HG02642 (cell line): Measurements from ENCODE around the gene UBA52.
"Not testable (repeated sequence)": the region's sequence is repeated elsewhere in the genome, so short reads cannot be mapped to it uniquely, and the experiment has no call there.

Experiments
- ATAC-seq: cut with Tn5 transposase; IDR thresholded peaks from one replicate; pipeline ENCODE4 v1.9.1; 2021; ENCODE audit warnings: mild to moderate bottlenecking; ENCODE audit not compliant: unreplicated experiment, poor library complexity

The UBA52 gene

DNA sequence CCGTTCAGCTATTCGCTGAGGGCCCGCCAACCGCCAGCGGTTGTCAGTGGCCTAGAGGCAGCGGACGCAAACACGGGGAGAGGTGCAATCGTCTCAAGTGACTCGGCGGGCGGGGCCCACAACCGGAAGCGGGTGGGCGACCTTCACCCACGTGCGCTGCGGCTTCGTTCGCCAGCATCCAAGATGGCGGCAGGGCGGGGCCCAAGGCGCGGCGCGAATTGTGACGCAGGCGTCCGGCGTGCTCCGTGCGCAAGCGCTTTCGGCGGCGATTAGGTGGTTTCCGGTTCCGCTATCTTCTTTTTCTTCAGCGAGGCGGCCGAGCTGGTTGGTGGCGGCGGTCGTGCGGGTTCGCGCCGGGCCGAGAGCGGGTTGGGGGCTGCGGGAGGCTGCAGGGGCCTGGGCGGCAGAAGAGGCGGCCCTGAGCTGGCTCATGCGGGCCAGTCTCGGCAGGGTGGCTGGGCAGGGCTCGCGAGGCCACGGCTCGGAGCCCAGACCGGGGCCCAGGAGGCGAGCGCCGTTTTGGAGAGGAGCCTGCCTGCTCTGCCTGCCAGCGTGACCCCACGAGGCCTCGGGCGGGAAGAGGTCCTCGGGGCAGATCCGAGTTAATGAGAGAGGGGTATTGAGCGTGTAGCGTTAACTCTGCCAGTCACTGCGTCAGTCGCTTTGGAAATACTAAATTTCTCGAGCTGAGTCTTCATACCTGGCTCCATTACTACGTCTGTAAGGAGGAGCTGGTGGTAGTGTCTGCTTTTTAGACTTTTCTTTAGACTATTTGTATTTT is at the start of gene UBA52:
TSS of gene UBA52 (plus strand) at position 294 of the 781 bp plus-strand sequence. CDS start 1,444 bp downstream, outside the sequence.
- ATAC-seq = peak; percentile 92

DNA sequence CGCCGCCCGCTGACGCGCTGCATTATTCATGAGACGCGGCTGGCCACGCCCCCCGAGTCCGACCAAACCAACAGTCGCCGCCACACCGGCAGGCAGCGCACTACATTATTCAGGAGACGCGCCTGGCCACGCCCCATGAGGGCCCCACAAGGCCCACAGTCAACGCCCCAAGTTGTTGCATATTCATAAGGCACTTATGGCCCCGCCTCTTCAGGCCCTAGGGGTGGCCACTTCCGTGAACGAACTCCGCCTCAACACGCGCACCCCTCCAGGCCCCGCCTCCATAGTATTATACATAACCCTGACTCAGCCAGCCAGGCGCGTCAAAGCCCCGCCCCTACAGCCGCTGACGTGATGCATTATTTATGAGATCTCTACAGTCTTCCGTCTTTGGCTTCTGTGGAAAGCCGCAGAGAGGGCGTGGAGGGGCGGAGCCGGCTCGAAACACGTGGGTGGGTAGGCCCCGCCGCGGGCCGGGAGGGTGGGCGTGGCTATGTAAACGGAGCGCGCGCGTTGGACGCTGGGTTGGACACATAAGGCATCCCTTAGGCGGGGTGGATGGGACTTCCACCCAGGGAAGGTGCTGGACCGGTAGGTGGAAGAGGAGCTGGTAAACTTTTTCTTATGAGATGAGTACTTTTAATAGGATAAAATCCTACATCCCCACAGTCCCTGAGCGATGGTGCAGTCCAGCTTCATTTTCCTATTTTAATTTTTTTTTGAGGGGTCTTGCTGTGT is 49.4 kb upstream of the UBA52 start:
- peak; percentile 87 for ATAC-seq

DNA sequence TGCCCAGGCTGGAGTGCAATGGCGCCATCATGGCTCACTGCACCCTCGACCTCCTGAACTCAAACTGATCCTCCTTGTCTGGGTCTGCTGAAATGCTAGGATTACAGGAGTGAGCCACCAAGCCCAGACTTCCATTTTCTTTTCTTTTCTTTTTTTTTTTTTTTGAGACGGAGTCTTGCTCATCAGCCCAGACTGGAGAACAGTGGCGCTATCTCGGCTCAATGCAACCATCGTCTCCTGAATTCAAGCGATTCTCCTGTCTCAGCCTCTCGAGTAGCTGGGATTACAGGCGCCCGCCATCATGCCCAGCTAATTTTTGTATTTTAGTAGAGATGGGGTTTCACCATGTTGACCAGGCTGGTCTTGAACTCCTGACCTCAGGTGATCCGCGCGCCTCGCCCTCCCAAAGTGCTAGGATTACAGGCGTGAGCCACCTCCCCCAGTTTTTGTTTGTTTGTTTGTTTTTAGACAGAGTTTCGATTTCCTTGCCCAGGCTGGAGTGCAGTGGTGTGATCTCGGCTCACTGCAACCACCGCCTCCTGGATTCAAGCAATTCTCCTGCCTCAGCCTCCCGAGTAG is 48.7 kb upstream of the UBA52 start:
- not testable (repeated sequence) for ATAC-seq

DNA sequence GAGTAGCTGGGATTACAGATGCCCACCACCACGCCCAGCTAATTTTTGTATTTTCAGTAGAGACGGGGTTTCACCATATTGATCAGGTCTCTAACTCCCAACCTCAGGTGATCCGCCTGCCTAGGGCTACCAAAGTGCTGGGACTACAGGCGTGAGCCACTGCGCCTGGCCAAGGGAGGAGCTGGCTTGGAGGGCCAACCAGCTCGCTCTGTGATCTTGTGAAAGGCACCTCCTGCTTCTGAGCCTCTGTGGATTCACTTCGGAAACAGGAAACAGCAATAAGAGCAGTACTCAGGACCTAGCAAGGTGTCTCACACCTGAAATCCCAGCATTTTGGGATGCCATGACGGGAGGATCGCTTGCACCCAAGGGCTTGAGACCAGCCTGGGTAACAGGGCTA is 47.8 kb upstream of the UBA52 start:
- no peak for ATAC-seq

DNA sequence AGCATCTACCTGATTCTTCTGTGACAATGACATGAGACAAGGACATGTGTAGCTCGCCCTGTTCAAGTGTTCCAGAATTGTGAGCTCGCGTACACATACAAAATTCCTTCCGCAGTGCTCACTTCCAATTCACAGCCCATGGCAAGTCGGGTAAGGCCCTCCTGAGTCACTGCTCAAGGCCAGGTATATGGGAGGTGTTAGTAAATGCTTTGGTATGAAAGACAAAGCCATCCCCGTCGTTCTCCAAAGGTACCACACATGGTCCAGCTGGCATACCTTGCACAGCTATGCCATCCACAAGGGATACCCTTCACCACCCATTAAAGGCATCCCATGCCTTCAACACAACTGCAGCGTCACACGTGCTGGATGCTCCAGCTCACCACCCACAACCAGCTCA is 45.3 kb upstream of the UBA52 start:
- no peak for ATAC-seq

DNA sequence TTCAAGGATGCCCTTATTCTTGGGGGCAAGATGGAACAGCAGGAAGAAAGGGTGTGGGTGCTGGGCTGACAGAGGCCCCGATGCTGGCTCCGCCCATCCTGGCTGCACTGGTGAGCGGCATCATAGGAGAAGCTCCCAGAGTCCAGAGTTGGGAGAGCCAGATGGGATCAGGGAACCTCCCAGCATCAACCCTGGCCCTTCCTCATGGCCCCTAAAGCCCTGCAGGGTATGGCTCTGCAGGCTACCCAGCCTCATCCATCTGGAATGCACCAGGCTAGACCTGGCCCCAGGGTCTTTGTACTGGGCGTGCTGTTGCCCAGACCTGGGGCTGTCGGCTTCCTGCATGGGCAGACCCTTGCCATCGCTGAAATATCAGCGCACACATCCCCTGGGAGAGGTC is 41.9 kb upstream of the UBA52 start:
- ATAC-seq = no peak

DNA sequence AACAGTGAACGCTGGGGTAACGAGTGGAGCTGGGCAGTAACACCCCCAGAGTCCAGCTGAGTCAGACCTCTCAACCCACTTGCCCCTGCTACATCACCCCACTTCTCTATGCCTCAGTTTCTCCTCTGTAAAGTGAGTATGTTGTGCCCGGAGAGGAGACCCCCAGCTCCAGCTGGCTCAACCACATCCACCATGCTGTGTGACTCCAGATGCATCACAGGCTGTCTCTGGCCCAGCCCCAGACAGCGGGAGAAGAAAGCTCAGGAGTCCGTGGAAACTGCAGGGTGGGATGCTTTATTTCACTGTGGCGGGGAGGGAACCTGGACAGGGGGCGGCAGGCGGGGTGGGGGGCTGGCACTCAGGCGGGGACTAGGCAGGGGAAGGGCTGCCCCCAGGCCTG is 40.2 kb upstream of the UBA52 start:
- no peak for ATAC-seq

DNA sequence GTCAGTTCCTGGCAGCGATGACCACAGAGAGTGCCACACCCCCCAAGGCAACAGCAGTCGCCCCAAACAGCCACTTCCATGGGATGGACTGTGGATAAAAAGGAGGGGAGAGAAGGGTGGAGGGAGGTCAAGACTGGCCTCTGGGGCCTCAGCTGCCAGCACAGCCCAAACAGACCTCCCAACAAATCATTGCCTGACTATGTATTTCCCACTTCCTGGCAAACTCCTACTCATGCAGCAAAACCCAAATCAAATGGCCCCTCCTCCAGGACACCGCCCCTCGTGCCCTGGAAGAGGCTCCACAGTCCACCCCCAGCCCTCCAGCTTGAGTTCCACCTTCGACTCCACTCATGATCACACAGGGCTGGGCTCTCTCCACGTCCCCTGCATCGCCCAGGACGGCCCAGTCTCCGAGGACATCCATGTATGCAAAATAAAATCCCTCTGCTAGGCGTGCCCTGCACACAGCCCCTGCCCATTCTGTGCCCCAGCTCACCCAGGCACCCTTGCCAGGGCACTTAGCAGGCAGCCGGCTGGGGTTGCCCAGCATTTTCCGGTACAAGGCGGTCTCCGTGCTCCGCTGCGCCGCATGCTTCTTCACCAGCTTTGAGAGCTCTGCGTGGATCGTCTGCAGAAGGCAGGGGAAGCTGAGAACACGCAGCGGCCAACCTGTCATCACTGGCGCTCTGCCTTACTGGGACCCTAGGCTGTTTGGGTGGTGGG is 39.3 kb upstream of the UBA52 start:
- no peak for ATAC-seq

DNA sequence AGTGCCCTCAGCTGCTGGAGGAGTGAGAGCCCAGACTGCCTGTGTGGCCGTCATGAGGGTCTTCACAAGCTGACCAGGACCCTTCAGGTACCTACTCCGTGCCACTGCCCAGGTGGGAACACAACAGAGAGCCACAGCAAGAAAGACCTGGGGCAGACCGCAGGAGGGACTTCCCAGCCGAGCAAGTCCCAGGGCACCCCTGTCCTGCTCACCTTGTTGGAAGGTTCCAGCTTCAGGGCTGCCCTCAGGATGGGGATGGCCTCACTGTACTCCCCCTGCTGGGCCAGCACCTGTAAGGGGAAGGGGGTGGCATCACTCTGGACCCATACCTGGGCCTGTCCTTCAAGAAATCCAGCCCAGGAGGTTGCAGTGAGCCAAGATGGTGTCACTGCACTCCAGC is 38.6 kb upstream of the UBA52 start:
- no peak for ATAC-seq

DNA sequence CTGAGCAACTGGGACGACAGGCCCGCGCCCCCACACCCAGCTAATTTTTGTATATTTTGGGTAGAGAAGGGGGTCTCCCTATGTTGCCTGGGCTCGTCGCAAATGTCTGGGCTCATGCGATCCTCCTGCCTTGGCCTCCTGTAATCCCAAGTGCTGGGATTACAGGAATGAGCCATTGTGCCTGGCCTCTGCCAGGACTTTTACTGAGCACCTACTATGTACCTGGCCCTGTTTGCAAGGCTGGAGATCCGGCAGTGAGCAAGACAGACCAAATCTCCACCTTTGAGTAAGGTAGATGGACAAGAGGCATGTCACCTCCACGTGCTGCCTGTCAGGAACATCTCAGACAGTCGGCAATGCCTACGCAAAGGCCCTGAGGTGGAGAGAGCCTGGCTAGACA is 35.2 kb upstream of the UBA52 start:
- ATAC-seq = no peak

DNA sequence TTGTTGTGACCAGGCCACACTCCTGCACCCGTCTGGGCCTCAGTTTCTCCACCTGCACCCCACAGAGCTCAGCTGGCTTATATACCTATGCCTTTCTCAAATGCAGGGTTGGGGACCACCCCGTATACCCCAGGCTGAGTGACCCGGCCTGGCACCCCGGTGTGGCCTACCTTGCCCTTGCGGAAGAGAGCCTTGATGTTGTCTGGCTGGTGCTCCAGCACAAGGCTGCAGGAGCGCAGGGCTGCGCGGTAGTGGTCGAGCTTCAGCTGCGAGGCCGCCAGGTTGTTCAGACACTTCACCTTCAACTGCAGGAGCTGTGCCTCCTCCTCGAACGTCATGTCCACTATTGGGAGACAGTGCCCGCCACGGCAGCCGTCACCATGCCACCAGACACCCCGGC is 34.2 kb upstream of the UBA52 start:
- no peak for ATAC-seq

DNA sequence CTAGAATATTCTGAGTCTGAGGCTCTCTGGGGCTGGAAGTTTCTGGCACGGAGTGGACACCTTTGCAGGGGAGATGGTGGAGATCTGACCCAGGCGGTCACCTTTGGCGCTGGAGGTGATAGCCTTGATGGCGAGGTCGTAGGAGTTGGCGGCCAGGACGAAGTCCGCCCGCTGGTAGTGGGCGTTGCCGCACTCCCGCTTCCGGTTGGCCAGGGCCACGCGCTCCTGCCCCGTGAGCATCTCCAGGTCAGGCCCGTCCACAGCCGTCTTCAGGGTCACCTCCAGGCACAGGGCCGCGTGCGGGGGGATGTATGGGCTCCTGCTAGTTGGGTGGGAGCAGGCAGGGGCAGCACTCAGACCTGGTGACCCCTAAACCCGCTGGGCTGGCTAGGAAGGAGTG is 33.5 kb upstream of the UBA52 start:
- ATAC-seq = no peak

DNA sequence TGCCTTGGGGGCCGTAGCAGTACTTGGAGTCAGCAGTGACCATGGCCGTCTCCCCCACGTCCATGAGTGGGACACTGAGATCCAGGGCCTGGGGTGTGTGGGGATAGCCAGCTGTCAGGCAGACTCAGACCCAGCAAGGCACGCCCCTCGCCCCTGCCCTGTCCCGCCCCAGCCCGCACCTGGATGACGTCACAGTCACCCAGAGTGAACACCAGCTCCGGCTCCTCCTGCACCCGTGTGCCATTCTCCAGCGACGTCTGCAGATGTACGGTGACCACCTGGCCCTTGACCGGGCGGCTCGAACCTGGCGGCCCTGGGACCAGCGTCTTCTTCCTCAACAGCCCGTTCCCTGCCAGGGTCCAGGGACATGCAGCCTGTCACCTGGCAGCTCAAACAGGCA is 32.3 kb upstream of the UBA52 start:
- no peak for ATAC-seq

DNA sequence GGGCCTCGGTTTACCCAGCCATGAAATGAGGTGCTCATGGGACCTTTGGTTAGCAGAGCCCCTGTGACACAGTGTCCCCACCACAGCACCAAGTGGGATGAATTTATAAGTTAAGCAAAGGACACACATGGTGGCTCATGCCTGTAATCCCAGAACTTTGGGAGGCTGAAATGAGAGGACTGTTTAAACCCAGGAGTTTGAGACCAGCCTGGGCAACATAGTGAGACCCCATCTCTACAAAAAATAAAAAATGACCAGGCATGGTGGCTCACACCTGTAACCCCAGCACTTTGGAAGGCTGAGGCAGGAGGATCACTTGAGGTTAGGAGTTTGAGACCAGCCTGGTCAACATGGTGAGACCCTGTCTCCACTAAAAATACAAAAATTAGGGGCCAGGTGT is 31.5 kb upstream of the UBA52 start:
- not testable (repeated sequence) for ATAC-seq

DNA sequence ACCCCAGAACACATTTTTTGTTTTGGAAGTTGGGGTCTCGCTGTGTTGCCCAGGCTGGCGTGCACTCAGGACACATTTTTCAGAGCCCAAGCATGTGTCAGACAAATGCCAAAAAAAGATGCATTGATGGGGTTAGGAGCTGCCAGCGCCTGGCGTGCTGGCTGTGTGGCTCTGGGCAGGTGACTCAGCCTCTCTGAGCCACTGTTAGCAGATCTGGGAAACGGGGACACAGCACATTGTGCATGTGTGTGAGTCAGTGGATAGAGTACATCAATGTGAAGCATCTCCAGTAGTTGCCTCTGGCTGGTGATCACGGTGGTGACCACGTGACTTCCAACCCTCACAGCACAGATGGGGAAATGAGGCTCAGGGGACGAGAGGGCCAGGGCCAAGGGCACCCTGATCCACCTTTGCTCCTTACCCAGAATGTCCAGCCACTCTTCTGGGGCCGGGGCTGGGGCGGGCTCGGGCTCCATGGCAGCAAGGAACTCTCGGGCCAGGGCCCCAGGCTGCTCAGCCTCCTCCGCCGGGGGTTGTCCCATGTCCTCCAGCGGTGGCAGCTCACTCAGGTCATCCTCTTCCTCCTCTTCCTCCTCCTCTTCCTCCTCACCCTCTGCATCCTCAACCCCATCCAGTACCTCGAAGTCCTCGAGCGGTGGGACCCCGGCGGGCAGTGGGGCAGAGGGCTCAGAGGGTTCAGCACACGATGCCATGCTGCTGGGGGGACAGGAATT is 30.2 kb upstream of the UBA52 start:
- ATAC-seq = no peak

DNA sequence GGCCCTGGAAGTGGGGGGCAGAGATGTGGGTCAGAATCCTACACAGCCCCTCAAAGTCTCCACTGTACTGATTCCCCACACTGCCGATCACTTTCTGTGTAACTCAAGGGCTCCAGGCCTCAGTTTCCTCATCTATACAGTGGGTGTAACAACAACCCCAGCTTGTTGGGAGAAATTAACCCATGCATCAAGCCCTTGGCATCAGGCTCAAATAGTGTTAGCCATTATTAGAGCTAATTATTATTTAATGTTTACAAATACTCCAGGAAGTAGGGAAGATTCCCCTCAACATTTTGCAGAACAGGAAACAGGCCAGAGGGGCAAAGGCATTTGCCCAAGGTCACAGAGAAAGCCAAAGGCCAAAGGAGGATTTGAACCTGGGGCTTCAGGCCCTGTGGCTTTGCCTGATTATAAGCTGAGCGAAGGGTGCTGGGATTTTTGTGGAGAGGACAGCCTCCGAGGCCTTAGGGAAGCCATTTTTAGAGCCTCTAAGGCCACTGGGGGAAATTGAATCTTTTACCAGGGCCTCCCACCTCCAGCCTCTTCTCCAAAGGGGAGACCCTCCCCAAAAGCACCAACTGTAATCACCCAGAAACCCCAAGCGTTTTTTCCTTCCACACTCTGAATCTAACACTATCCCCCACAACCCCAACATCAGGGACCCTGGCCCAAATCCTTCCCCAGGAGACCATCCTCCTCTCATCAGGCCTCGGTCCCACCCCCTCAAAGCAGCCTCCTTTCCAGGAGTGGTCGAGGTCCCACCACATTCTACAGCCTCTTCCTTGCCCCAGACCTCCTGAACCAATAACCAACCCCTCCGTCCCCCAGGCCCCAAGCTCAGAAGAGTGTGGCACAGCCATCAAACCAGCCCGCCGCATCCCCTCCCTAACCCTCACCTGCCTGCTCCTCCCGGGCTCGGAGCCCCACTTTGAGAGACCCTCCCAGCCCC is 29.4 kb upstream of the UBA52 start:
- ATAC-seq = no peak

DNA sequence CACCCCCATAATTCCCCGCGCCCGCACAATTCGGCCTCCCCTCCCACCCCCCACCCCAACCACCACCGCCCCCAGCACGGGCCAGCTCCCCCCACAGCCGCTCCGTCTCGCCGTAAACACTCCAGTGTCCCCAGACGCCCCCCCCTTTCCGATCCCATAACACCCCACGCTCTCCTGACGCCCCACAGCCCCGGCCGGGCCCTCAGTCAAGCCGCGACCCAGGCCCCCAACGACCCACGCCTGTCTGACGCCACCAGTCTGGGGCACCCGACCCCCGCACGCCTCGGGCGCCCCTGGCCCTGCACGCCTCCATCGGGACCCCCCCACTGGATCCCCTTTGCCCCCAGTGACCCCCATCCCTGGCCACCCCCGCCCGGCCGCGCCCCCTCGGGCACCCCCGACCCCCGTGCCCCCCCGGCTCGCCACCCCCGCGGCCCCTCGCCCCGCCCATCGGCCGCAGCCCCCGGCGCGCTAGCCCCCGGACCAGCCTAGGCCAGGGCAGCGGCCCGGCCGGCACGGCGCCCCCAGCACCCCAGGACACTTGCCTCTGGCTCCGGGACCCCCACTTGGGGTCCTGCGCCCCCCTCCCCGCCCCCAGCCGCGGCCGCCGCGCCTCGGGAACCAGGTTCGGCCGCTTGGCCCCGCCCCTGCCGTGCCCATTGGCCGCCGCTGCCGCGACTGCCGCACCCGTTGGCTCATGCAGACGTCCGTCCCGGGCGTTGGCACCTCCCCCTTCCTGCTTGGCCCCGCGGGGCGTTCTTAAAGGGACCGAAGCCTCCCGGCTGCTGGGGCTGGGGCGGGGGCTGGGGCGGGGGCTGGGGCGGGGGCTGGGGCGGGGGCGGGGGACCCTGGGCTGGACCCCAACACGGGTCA is 28.5 kb upstream of the UBA52 start, which contains the start of gene FKBP8:
TSS of gene FKBP8 (minus strand) at position 633 of the 873 bp plus-strand sequence. CDS start 1,603 bp downstream, outside the sequence.
- ATAC-seq = peak; percentile 97
